HUES6 (cell line): ENCODE data around the gene LMO3.

Source experiments
- H3K27ac ChIP-seq: 2 replicates; pipeline ENCODE4 v1.7.0; 2013; ENCODE audit warnings: low read depth, mild to moderate bottlenecking, low read length, inconsistent platforms
- H3K27me3 ChIP-seq: 2 replicates; pipeline ENCODE4 v1.6.1; 2013; ENCODE audit warnings: low read length; ENCODE audit not compliant: control insufficient read depth, insufficient read depth
- H3K36me3 ChIP-seq: 2 replicates; pipeline ENCODE4 v1.6.1; 2013; ENCODE audit warnings: low read length; ENCODE audit not compliant: control insufficient read depth, insufficient read depth
- H3K4me1 ChIP-seq: 2 replicates; pipeline ENCODE4 v1.6.1; 2013; ENCODE audit warnings: low read length; ENCODE audit not compliant: control insufficient read depth, insufficient read depth
- H3K4me3 ChIP-seq: 2 replicates; pipeline ENCODE4 v1.5.1; 2013; ENCODE audit warnings: low read depth, low read length
- H3K9ac ChIP-seq: one replicate; pipeline ENCODE4 v1.6.1; 2013; ENCODE audit warnings: mild to moderate bottlenecking, low read length
- H3K9me3 ChIP-seq: 2 replicates; pipeline ENCODE4 v1.6.1; 2013; ENCODE audit warnings: low read depth, low read length; ENCODE audit not compliant: control insufficient read depth, insufficient read depth

LMO3 gene

DNA sequence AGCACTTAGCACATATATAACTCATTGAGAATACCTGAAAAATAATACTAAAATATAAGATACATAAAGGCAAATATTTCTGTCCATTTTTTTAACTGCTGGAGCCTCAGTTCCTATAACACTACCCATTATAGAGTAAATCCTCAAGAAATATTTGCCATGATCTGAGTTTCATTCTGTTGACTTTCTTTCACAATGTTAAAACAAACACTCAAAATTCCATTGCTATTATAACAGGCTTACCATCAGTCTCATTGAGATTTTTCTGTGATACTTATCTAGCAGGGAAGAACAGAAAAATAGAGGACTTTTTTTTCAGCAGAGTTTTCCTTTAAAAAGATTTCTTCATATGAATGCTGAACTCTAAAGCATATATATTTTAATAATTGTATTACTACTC, 24.5 kb downstream of the LMO3 start:
- Histone ChIP-seq H3K27ac (no peak overlapping the region), H3K4me3 (no peak overlapping the region), H3K4me1 (no peaks in the 10 kb centered on the region), H3K9me3 (no peaks in the 10 kb centered on the region), H3K9ac (no peak overlapping the region), H3K36me3 (no peaks in the 10 kb centered on the region), H3K27me3 (no peaks in the 10 kb centered on the region)

DNA sequence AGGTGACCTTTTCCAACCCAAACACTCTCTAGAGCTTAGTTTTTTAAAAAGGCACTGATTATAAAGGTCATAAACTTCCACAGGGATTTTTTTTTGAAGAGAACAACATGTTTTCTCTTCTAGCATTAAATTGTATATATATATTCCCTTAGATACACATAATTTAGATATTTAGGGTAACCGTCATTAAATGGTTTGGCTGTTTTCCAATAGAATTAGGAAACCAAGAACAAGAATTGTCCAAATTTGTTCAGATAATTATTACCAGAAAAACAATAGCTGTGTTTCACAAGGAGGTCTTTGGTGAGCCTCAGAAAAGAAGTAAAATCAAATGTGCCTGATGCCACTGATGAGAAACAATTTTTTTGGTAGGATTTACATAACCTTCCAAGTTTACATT, 26.9 kb downstream of the LMO3 start:
- H3K4me3 ChIP-seq = no peak overlapping the region
- H3K9ac ChIP-seq = no peak overlapping the region
- no peaks in the 10 kb centered on the region for H3K9me3 ChIP-seq
- H3K4me1 ChIP-seq = peaks cover 2% of the 10 kb centered on the region
- no peaks in the 10 kb centered on the region for H3K27me3 ChIP-seq
- H3K27ac ChIP-seq = no peak overlapping the region
- no peaks in the 10 kb centered on the region for H3K36me3 ChIP-seq

DNA sequence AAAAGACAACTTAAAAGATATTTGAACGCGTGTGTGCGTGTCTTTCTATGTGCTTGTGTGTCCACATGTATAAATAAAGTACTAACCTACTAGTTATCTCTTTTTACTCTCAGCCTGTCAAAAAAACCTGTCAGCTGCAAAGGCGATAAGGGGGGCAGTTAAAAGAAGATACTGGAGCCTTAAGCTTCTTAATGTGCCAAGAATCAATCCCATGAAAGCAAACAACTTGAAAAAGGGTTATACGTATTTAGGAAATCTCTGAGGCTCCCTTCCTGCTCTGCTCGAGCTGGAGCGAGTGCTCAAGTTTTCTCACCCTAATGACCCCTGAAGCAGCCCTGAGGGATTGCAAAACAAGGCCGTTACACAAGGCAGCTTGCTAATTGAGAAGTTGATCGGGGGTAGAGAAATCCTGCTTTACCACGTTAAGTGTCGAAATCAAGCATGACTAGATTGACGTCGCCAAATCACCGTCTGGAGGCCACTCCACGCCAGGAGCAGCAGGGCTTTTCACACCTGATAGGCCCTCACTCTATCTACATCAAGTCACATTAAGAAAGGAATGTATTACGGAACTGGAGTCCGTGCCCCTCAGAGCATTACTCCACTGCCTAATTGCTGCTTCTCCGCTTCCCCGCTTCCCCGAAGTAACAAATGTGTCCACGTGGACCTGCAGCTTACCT, 32.4 kb downstream of the LMO3 start:
- Histone ChIP-seq H3K9ac (no peak overlapping the region), H3K4me1 (peaks cover 19% of the 10 kb centered on the region), H3K27me3 (no peaks in the 10 kb centered on the region), H3K9me3 (no peaks in the 10 kb centered on the region), H3K27ac (no peak overlapping the region), H3K36me3 (no peaks in the 10 kb centered on the region), H3K4me3 (no peak overlapping the region; the same call in 1 of the 2 replicates)

DNA sequence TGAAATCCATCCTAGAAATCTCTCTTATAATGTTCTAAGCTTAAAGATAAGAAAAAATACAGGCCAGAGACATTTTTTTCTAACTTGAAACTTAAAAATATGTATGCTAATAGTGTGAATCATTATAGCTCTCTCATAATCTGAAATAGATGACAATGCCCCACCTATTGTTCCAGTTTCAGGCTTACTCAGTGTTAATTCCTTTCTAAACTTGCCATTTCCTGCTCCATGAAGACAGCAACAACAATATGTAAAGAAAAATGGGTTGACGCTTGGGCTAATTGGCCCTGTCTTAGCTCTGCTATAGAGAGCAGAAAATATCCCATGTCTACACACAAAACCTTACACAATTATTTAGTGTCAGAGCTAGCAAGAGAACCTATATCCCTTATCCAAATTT, 37.1 kb downstream of the LMO3 start:
- H3K36me3 ChIP-seq = no peaks in the 10 kb centered on the region
- no peaks in the 10 kb centered on the region for H3K27me3 ChIP-seq
- H3K9ac ChIP-seq = no peak overlapping the region
- no peak overlapping the region; the same call in 1 of the 2 replicates for H3K27ac ChIP-seq
- H3K4me1 ChIP-seq = peaks cover 15% of the 10 kb centered on the region
- H3K9me3 ChIP-seq = no peaks in the 10 kb centered on the region
- H3K4me3 ChIP-seq = no peak overlapping the region

DNA sequence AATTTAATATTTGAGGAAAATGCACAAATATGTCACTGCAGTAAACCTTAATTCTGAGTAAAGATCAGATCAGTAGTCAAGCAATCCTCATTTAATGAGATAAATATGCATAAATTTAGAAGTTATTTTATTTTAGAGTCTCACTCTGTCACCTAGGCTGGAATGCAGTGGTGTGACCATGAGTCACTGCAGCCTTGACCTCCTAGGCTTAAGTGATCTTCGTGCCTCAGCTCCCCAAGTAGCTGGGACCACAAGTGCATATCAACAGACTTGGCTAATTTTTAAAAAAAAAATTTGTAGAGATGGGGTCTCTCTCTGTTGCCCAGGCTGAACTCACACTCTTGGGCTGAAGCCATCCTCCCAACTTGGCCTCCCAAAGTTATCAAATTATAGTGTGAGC, 41.3 kb downstream of the LMO3 start:
- no peaks in the 10 kb centered on the region for H3K27me3 ChIP-seq
- no peak overlapping the region for H3K9ac ChIP-seq
- no peak overlapping the region for H3K27ac ChIP-seq
- H3K9me3 ChIP-seq = no peaks in the 10 kb centered on the region
- H3K4me3 ChIP-seq = no peak overlapping the region
- H3K4me1 ChIP-seq = peaks cover 11% of the 10 kb centered on the region; the same call in 1 of the 2 replicates
- no peaks in the 10 kb centered on the region for H3K36me3 ChIP-seq

DNA sequence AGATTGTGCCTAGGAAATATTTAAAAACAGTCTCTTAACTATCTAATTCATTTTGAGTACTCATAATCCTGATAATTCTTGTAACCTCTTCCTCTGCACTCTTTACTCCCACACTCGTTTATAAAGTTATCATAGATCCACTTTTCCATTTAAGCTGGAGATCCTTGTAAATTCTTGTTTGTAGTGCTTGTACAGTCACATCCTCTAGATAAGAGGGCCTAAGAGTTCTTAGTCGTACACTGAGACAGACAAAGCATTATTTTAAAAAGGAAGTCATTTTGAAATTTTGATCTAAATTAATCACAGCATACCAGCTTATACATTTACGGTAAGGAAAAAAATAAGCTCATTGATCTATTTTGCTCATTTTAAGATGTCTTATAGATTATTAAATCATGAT, 42.5 kb downstream of the LMO3 start:
- Histone ChIP-seq H3K36me3 (no peaks in the 10 kb centered on the region), H3K27me3 (no peaks in the 10 kb centered on the region), H3K9ac (no peak overlapping the region), H3K9me3 (no peaks in the 10 kb centered on the region), H3K4me1 (peaks cover 4% of the 10 kb centered on the region; the same call in 1 of the 2 replicates), H3K4me3 (no peak overlapping the region), H3K27ac (no peak overlapping the region)

DNA sequence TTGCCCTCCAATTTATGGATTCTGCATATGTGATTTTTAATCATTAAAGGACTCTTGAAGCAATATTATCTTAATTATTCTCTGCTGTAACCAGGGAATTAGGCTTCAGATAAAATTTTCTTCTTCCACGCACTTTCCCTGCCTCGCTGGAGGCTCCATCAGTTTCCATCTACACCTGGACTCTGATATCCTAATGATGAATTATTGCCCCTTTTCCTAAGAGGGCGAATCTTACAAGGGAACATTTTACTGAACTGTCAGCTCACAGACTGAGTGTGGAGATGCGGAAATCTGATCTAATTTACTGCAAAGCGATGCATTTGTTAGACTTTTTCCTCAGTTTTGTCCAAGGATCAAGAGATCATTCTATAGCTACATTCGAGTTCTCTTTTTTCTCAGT, 43.0 kb downstream of the LMO3 start:
- Histone ChIP-seq H3K4me1 (peaks cover 4% of the 10 kb centered on the region; the same call in 1 of the 2 replicates), H3K27me3 (no peaks in the 10 kb centered on the region), H3K9me3 (no peaks in the 10 kb centered on the region), H3K9ac (no peak overlapping the region), H3K27ac (no peak overlapping the region), H3K36me3 (no peaks in the 10 kb centered on the region), H3K4me3 (no peak overlapping the region)

DNA sequence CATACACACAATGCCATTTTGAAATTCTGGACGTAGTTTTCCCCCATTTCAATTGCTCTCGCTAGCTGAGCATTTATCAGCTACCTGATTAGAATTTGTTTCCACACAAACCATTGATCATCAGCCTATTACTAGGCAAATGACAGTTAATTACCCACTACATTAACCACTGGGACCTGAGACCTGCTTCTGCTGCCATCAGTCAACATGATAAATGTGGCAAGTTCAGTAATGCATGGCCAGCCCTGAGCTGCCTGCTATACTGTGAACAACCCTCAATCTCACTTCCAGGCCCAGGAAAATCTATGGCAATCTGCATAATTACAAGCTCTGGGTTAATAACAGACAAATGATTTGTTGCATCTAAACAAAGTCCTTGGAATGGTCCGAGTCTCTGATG, 43.5 kb downstream of the LMO3 start:
- no peak overlapping the region for H3K27ac ChIP-seq
- no peak overlapping the region for H3K9ac ChIP-seq
- no peaks in the 10 kb centered on the region for H3K9me3 ChIP-seq
- H3K36me3 ChIP-seq = no peaks in the 10 kb centered on the region
- no peaks in the 10 kb centered on the region for H3K27me3 ChIP-seq
- H3K4me3 ChIP-seq = no peak overlapping the region
- peaks cover 4% of the 10 kb centered on the region; the same call in 1 of the 2 replicates for H3K4me1 ChIP-seq

DNA sequence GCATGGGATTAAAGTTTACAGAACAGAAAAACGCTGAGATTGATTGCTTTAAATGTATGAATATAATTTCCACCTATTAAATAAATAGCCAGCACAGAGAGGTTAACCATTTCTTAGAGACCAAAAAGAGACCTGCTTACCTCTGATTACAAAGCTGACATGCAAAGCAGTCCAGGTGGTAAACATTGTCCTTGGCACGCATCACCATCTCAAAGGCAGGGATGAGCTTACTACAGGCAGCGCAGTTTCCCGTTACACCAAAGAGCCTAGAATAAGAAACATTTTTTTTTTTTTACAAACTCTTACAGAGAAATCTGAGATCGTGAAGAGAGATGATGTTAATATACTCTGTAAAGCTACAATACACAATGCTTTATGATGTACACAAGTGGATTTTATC, 45.7 kb downstream of the LMO3 start:
- Histone ChIP-seq H3K4me3 (no peak overlapping the region), H3K9me3 (no peaks in the 10 kb centered on the region), H3K27ac (no peak overlapping the region), H3K36me3 (no peaks in the 10 kb centered on the region), H3K4me1 (peaks cover 9% of the 10 kb centered on the region), H3K9ac (no peak overlapping the region), H3K27me3 (no peaks in the 10 kb centered on the region)

DNA sequence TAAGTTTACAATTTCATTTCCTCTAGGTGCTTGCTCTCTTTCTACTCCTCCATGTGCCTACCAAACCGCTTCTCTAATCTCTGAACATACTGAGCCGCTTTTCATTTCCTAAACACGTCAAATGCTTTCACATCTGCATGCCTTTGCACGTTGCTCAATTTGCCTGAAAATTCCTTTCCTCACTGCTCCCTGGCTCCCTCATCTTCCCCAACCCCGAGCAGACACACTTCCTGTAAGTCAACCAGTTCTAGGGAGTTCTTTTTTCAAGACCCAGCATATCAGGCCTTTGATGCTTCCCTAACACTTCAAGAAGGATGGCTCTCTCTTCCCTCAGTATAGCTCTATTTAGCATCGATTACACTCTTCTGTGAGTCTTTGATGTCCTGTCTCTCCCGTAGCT, 50.3 kb downstream of the LMO3 start:
- Histone ChIP-seq H3K4me1 (peaks cover 19% of the 10 kb centered on the region), H3K36me3 (no peaks in the 10 kb centered on the region), H3K4me3 (no peak overlapping the region), H3K9me3 (no peaks in the 10 kb centered on the region), H3K27ac (no peak overlapping the region), H3K27me3 (no peaks in the 10 kb centered on the region), H3K9ac (no peak overlapping the region)

DNA sequence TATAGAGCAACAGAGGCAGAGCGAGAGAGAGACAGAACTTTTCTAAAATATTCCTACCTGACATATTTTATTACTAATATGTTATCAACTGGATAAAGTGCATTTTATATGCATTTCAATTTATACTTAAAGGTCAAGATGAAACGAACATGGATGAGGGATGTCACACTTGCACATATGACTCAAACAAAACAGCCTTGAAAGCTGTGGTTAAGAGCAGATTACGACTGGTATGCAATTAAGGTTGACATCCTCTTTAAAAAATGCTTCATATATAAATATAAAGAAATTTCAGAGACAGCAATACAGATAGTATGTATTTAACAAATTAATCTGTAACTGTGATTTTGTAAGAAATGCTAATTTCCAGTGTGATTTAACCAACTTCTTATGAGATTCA, 52.5 kb downstream of the LMO3 start:
- no peaks in the 10 kb centered on the region for H3K9me3 ChIP-seq
- no peak overlapping the region for H3K27ac ChIP-seq
- H3K4me1 ChIP-seq = peaks cover 15% of the 10 kb centered on the region
- H3K9ac ChIP-seq = no peak overlapping the region
- no peaks in the 10 kb centered on the region for H3K27me3 ChIP-seq
- H3K4me3 ChIP-seq = no peak overlapping the region
- no peaks in the 10 kb centered on the region for H3K36me3 ChIP-seq
